Stimulated activated CD8-positive, alpha-beta memory T cell treated with anti-CD3 and anti-CD28 coated beads, Interleukin-7, amount 100 ng/mL, for 1 hour (primary cell): ENCODE data around the gene SPRR1A.
"Not testable (repeated sequence)": the region's sequence is repeated elsewhere in the genome, so short reads cannot be mapped to it uniquely, and the experiment has no call there.

Experiments
- DNase-seq, 2 donors: peaks; one replicate each; pipeline ENCODE4 v3.0.0-alpha.2; 2020; ENCODE audit warnings: low read depth in 2 of 2

The SPRR1A gene

DNA sequence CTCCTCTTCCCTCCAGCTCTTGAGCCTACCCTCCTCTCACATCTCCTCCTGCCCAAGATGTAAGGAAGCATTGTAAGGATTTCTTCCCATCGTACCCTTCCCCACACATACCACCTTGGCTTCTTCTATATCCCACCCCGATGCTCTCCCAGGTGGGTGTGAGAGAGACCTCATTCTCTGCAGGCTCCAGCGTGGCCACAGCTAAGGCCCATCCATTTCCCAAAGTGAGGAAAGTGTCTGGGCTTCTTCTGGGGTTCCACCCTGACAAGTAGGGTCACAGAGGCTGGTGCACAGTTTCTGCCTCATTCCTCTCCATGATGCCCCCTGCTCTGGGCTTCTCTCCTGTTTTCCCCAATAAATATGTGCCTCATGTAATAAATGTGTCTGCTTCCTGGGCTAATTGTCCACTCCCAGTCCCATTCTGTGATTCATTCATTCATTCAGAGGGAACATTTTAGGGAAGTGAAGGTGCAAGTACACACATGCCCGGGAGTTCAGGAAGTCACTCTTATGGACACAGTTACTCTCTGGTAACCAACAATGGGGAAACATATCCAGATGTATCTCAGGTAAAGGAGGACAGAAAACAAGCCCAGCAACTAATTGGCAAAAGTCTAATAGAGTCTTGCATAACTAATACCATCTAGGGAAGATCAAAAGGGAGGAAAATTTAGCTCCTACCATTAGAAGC is 11.5 kb upstream of the SPRR1A start:
- DNase-seq = no peak

DNA sequence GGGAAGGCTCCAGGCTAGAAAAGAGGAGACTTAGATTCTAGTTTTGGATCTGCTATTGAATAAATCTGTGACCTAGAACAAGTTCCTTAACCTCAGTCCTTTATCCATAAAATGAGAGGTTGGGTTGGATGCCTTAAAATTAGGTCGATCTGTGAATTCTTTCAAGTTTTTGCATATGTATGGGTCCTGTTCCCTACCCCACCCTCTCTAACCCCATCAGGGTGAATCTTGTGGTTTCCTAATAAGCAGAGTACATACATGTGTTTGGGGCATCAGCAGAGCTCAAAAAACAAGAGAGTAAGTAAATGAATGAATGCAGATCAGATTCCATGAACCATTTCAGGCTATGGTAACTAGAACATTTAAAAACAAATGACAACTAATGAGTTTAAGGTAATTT is 7.2 kb upstream of the SPRR1A start:
- no peak for DNase-seq

DNA sequence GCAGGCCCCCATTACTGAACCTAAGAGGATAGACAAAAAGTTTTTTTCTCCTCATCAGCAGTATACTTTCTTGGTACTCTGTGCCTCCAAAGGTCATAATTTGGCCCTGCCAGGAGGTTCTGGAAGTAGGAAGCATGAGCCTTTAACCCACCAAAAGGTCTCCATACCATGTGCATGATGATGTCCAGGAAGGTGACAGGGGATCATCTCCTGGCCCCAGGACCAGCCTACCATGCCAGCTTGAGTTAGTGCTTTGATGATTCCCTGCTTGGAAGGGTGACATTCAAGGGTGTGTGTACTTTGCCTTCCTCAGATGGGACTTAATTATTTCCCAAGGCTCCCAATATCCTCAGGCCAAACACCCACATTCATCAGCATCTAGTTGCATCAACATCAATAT is 6.3 kb upstream of the SPRR1A start:
- no peak for DNase-seq

DNA sequence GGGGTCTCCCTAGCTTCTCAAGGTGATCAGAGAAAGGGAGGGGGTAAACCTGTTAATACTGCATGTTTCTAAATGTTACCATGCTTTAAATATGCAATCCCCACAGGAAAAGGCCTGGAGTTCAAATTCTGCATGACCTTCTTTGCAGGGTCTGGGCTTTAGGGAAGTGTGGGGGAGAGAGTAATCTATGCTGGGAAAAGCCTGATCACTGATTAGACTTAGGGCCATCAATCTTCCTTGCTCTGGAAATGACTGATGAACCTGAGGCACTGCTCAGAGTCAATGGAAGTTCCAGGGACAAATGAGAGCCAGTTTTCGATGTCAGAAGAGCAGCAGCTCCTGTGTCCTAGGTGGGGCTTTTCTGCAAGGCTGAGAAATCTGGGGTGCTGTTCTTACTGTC is 3.2 kb upstream of the SPRR1A start:
- DNase-seq = no peak

DNA sequence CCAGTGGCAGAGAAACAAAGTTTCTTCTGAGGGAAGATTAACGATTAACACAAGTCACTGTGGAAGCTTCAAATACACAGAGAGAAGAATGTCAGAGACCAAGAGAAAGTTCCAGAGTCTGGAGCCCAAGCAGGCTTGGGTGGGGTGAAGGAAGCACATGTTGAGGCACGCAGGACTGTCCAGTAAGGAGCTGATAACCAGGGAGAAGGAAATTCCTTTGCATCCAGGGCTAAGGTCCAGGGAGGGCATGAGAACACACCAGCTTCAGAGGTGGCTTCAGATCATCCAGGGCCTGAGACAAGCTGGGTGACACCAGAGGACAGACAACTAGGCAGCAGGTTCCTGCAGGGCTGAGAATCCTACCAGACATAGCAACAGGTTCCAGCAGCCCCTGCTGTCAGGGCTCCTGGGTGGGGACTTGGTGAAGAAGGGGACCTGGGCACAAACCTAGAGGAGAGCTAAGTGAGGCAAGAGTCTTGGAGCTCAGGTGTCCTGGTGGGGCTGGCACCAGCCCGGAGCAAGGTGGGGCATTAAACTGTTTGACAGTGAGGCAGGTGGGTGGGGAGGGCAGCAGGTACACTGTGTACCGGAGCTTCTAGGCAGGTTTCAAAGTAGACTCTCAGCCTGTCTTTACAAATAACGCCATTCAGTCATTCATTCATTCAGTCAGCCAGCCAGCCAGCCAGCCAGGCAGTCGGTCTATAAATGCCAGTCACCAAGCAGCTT is 2.6 kb upstream of the SPRR1A start:
- no peak for DNase-seq

DNA sequence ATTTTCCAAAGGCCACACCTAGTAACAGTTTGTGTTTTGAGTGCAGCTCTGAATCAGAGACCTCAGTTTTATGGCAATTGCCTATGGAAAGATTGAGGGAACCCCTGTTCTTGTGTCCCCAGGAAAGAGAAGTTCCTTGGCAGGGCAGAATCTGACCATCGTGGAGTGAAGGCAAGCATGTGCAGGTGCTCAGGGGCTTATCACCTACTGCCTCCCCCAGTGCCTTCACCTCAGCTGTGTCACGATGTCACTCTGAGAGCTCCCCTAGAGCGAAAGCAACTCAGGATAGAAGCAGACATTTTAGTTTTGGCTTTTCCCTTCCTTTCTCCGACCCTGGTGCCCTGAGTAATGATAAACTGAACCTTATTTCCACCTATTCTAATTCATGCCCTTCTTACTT is 1.8 kb upstream of the SPRR1A start:
- DNase-seq = no peak

DNA sequence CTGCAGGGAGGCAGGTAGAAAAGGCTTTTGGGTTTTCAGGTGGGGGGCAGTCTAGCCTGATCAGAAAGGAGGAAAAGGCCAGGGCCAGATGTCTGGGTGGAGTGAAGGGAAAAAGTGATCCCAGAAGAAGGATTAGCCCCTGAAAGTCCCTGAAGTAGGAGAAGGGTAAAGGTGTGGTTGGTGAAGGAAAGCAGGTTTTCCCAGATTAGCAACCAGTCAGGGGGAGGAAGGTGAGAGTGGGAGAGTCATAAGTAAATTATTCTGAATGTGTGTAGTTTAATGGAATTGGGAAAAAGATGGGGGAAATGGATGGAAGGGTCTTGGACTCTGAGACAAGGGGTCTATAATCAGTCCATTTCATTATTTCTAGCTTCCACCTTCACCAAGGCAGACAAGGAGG is 647 bp upstream of the SPRR1A start:
- no peak for DNase-seq

DNA sequence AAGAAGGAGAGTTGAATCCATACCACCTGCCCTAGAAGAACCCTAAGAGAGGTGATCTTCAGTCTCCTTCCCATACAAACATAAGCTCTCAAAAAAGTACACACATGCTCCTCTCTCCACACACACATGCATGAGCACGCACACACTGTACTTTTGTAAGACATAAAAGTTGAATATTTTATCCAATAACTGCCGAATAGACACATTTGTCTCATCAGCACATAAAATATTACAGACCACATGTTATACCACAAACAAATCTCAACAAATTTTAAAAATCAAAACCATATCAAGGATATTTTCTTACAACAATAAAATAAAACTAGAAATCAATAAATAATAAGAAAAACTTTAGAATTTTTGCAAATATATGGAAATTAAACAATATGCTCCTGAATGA is 2.7 kb downstream of the SPRR1A start:
- DNase-seq = no peak

DNA sequence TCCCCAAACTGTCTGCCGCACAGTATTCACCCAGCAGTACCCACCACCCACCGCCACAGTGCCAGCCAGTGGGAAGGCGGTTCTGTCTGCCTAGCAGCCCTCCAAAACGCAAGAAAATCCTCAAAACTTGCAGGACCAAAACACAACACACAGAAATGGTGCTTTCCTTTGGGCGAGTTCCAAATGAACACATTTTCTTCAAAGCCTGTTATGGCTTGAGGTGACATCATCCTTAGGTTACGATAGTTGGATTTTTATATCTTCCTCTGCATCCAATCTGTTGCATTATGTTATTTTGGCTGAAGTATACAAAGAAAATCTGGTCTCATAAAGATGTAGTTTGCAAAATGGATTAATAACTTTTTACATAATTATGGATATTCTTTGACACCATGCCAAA is 9.3 kb downstream of the SPRR1A start:
- no peak for DNase-seq

DNA sequence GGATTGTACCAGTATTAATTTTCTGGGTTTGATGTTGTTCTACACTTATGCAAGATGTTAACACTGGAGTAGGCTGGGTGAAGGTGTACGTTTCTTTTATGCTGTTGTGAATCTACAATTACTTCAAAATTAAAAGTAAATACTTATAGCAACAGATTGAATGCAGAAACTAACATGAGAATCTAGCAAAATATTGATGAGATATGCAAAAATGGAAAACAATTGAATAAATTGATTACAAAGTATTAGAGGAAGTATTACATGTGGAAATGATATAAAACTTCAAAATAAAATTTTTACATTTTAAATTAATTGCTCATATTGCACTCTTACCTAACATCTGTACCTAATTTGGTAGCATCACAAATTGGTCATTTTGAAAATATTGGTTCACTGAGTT is 12.0 kb downstream of the SPRR1A start:
- no peak for DNase-seq

DNA sequence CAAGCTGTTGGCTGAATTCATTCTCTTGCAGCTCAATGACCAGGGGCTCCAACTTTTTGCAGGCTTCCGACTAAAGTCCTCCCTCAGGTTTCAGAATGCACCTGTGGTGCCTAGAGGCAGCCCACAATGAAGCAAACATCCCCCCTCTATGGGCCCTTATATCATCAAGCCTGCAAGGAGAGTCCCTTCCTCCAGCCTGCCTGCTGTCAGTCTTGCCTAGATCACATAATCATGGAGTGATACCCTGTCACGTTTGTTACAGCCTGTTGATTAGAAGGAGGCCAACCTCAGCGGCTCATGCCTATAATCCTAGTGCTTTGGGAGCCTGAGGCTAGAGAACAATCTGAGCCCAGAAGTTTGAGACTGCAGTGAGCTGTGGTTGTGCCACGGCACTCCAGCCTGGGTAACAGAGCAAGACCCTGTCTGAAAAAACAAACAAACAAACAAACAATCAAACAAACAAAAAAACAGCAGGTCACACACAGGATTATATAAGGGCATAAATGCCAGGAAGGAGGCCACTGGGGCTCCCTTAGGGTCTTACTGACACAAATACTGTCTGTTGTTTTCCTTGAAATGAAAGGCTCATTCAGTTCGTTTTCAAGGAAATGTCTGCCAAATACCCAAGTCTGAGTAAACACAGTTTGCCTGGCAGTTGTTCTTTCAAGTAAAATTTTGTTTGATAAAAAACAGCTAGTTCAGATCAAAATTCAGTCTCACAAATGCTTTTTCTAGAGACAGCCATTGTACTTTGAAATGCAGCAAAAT is 12.9 kb downstream of the SPRR1A start:
- no peak for DNase-seq

DNA sequence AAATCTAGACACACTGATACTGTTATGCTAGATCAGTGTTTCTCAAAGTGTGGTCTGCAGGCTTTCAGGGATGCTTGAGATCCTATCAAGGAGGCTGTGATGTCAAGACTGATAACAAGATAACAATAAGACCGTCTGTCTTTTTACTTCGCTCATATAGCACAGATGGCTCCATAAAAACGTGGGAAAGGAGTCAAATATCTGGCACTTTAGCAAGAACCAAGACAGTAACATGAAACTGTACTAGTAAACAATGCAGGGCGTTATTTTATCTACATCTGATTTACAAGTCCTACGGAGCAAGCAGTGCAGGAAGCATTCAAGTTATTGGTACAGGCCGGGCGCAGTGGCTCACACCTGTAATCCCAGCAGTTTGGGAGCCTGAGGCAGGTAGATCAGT is 14.0 kb downstream of the SPRR1A start:
- DNase-seq = no peak

DNA sequence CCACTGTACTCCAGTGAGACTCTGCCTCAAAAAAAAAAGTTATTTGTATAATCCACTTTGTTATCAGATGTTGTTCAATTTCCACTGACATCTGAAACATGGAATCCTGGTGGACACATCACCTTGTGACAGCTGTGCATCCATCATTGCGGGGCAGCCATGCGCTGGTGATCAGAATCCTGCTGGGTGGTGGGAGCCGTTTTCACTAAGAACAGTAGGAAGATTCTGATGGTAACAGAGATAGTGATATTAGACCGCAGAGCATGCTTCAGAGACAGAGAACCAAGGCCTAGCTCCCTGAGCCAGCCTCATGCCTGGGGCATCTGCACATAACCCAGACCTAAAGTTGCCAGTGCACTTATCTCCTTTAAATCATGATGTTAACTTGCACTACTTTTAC is 14.6 kb downstream of the SPRR1A start:
- DNase-seq = no peak

DNA sequence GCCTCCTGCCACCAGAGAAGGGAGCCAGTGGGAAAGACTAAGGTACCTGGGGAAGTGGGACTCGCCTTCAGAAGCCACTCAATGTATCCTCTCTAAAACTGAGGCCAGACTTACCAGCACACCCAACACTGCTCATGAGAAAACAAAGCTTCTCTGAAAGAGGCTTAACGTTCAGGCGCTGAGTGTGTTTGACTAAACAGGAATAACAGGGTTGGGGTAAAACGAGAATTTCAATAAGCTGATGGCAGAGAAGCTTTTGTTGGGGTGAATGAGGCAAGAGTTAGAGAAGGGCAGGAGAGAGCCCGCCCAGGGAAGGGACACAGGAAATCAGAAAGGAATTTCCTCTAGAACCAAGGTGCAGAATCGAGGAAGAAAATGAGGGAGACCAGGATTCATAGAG is 15.9 kb downstream of the SPRR1A start:
- no peak for DNase-seq

DNA sequence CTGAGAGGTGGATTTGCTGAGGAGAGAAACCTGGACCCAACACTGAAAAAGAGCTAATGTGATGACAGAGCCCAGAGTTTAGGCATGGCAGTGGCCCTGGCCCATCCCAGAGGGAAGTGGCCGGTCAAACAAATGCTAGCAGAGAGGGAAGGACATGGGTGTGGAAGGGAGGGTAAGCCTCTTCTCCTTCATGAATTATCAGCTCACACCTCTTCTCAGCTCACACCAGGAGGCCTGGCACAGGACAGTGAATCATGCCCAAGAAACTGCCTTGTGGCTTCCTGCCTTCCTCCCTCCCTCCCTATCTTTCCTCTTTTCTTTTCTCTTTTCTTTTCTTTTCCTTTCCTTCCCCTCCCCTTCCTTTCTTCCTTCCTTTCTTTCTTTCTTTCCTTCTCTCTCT is 16.4 kb downstream of the SPRR1A start:
- no peak for DNase-seq

DNA sequence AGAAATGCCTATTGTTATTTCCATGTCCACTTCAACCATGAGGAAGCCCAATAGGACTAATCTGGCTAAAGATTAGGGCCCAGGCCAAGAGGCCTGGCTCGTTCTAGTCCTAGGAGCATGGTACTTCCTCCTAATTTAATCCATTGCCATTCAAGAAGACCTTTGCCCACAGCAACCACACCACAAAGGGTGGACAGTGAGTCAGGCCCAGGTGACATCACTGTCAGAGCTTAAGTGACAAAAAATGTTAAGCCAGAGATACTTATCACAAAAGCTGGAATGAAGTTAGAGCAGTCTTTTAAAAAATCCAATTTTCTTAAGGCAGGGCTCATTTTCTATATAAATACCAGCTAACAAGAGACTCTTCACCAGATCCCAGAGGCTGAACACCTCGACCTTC is 17.5 kb downstream of the SPRR1A start, which contains the start of gene SPRR3:
Gene SPRR3, plus strand, starts transcription at position 368 of the 400 bp plus-strand sequence. CDS start 1,272 bp downstream, outside the sequence.
- DNase-seq = no peak

DNA sequence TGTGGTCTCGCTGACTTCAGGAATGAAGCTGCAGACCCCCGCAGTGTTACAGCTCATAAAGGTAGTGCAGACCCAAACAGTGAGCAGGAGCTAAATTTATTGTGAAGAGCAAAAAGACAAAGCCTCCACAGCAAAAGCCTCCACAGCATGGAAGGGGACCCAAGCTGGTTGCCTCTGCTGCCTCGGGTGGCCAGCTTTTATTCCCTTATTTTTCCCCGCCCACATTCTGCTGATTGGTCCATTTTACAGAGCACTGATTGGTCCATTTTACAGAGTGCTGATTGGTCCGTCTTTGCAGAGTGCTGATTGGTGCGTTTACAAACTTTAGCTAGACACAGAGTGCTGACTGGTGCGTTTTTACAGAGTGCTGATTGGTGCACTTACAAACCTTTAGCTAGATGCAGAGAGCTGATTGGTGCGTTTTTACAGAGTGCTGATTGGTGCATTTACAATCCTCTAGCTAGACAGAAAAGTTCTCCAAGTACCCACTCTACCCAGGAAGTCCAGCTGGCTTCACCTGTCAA is 27.4 kb downstream of the SPRR1A start:
- DNase-seq = not testable (repeated sequence)

DNA sequence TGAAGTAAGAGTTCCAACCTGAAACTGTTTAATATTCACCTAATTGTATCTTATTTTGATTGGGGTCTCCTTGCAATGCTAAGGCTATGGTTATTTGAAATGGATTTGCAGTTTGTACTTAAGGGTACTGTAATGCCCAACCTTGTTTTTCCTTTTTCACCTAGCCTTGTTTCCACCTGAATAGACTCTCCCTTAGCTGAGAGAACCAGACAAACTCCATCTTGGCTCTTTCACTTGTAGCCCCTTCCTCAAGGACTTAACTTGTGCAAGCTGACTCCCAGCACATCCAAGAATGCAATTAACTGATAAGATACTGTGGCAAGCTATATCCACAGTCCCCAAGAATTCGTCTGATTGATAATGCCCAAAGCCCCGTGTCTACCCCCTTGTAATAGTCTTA is 37.9 kb downstream of the SPRR1A start:
- DNase-seq = not testable (repeated sequence)

DNA sequence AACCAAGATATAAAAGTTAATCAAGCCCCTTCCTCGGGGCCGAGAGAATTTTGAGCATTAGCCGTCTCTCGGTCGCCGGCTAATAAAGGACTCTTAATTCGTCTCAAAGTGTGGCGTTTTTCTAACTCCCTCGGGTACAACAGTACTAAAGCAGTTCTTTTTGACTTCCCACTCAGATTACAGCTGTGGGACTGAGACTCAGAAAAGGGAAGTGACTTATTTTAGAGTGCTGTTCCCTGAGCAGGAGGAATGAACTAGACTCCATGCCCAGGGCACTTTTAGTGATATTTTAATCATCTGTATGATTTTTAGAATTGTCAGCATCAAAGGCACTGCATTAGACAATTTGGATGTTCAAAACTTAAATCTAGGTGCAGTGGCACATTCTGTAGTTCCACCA is 38.5 kb downstream of the SPRR1A start:
- not testable (repeated sequence) for DNase-seq

DNA sequence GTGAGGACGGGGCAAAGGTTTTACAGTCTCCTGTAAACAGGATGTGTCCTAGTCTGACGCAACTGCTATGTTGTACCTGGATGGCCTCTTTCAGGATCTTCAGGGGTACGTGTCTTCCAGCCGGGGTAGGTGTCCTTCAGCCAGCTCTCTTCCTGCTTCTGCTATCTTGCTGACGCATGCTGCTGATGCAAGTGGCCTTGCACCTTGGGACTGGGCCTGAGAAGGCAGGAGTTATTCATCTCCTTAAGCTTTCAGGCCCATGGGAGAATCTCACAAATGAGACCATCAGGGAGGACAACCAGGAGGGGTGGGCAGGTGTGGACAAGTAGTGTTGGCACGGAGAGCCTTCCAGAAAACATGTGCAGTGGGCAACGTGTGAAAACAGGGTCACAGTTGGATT is 39.2 kb downstream of the SPRR1A start:
- DNase-seq = no peak

DNA sequence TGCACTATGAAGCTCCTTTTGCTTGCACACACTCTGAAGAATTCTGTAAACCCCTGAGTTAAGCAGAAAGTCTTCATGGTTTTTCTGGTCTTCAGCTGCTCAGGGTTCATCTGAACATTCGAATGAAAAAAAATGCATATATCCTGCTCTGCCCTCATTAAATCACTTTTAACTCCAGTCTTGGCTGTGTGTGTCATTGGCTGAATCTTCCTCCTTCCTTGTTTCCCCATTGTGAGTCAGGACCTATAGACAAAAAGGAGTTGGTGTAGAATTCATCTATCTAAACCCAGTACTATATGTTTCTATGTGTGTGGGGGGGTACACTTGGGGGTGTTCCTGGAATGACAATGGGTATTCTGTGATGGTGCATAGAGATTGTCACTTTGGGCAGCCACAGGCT is 40.5 kb downstream of the SPRR1A start:
- DNase-seq = no peak

DNA sequence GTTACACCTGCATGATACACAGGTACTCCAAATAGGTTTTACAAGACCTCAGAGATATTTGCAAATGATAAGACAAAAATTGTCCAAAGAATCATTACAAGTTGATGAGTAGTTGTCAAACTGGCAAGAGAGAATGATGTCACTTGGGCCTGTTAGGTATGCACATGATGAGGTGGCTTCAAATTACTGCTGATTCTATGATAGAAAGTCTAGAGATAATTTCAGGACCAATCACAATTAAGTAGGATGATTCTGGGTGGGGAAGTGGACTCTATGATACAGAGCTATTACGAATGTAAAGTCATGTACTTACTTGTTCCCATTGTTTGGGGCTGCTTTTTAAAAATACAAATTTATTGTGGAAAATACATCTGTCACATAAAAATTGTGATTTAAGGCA is 41.9 kb downstream of the SPRR1A start:
- DNase-seq = no peak

DNA sequence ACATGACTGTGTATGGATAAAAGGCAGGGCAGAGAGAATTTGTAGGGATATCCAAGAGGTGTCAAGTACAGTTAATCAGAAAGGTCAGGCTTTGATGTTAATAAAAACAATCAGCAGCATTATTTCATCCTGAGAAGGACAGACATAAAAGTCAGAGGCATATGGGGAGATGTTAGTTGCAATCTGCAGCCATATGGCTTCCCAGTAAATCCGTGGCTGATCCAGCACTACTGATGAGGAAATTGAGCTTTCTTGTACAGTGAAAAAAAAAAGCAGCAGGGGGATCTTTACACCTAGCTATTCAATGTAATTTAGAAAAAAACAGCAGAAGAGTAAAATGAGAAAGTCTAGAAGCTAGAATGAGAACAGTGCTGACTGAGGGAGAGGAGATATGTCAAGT is 44.9 kb downstream of the SPRR1A start:
- DNase-seq = no peak
